Measurements from ENCODE around the gene NABP2.
"Not testable (repeated sequence)": the region's sequence is repeated elsewhere in the genome, so short reads cannot be mapped to it uniquely, and the experiment has no call there.

The NABP2 gene

GRCh38 chr12:56243731-56244181 lies 19.6 kb downstream of the NABP2 start:
- no peak for DNase-seq (ENCODE audit: low read depth in 2 of 3, low spot score in 2 of 3)

- DNase-seq (ENCODE audit: low read depth in 2 of 3, low spot score in 2 of 3) = no peak
Measured at GRCh38 chr12:56244494-56244893, 20.4 kb downstream of the NABP2 start.

- no peak for DNase-seq (ENCODE audit: low read depth in 2 of 3, low spot score in 2 of 3)
Measured at GRCh38 chr12:56247923-56248322, 23.8 kb downstream of the NABP2 start.

- no peak for DNase-seq (ENCODE audit: low read depth in 2 of 3, low spot score in 2 of 3)
Measured at GRCh38 chr12:56248711-56249110, 24.6 kb downstream of the NABP2 start.

GRCh38 chr12:56252649-56253048 lies 28.5 kb downstream of the NABP2 start:
- no peak for DNase-seq (ENCODE audit: low read depth in 2 of 3, low spot score in 2 of 3)

- no peak for DNase-seq (ENCODE audit: low read depth in 2 of 3, low spot score in 2 of 3)
Measured at GRCh38 chr12:56253091-56253490, 28.9 kb downstream of the NABP2 start.

- no peak for DNase-seq (ENCODE audit: low read depth in 2 of 3, low spot score in 2 of 3)
Measured at GRCh38 chr12:56255671-56256070, 31.5 kb downstream of the NABP2 start.

- DNase-seq (ENCODE audit: low read depth in 2 of 3, low spot score in 2 of 3) = no peak
Measured at GRCh38 chr12:56256326-56256960, 32.3 kb downstream of the NABP2 start.

GRCh38 chr12:56257071-56257470 lies 32.9 kb downstream of the NABP2 start:
- no peak for DNase-seq (ENCODE audit: low read depth in 2 of 3, low spot score in 2 of 3)

GRCh38 chr12:56257491-56258067 lies 33.4 kb downstream of the NABP2 start:
- no peak for DNase-seq (ENCODE audit: low read depth in 2 of 3, low spot score in 2 of 3)

- peak; percentile 47 to 63 (median 63) for DNase-seq (ENCODE audit: low read depth in 2 of 3, low spot score in 2 of 3)
Measured at GRCh38 chr12:56258068-56258819, 34.1 kb downstream of the NABP2 start, which contains the start of gene ANKRD52. Gene ANKRD52 (minus strand): TSS chr12:56258384. CDS start chr12:56258269, 115 bp downstream.

GRCh38 chr12:56258820-56259183 lies 34.7 kb downstream of the NABP2 start:
- no peak for DNase-seq (ENCODE audit: low read depth in 2 of 3, low spot score in 2 of 3)

- DNase-seq (ENCODE audit: low read depth in 2 of 3, low spot score in 2 of 3) = no peak
Measured at GRCh38 chr12:56260380-56260779, 36.2 kb downstream of the NABP2 start.

- no peak for DNase-seq (ENCODE audit: low read depth in 2 of 3, low spot score in 2 of 3)
Measured at GRCh38 chr12:56260921-56261320, 36.8 kb downstream of the NABP2 start.

GRCh38 chr12:56261503-56262232 lies 37.5 kb downstream of the NABP2 start:
- no peak for DNase-seq (ENCODE audit: low read depth in 2 of 3, low spot score in 2 of 3)

- DNase-seq (ENCODE audit: low read depth in 2 of 3, low spot score in 2 of 3) = not testable (repeated sequence)
Measured at GRCh38 chr12:56262955-56263354, 38.8 kb downstream of the NABP2 start.

GRCh38 chr12:56266068-56266692 lies 42.0 kb downstream of the NABP2 start:
- not testable (repeated sequence) for DNase-seq (ENCODE audit: low read depth in 2 of 3, low spot score in 2 of 3)

- DNase-seq (ENCODE audit: low read depth in 2 of 3, low spot score in 2 of 3) = peak; percentile 63 to 81 (median 70)
Measured at GRCh38 chr12:56266693-56267442, 42.7 kb downstream of the NABP2 start, which contains the start of gene COQ10A. Gene COQ10A (plus strand): TSS chr12:56266942. CDS start chr12:56267119, 177 bp downstream.

- peak in 1 of 3 experiments; percentile 6 for DNase-seq (ENCODE audit: low read depth in 2 of 3, low spot score in 2 of 3)
Measured at GRCh38 chr12:56267443-56268071, 43.4 kb downstream of the NABP2 start.

GRCh38 chr12:56271031-56271430 lies 46.9 kb downstream of the NABP2 start:
- DNase-seq (ENCODE audit: low read depth in 2 of 3, low spot score in 2 of 3) = no peak
